NCI-H748 treated with DMSO at 0.1 percent for 48 hours (cell line): Measurements from ENCODE around the gene NPEPL1.

ENCODE experiments used
- DNase-seq: peaks from one replicate; lab custom pipeline; 2025; lab: John Stamatoyannopoulos, UW

NPEPL1 gene

DNA sequence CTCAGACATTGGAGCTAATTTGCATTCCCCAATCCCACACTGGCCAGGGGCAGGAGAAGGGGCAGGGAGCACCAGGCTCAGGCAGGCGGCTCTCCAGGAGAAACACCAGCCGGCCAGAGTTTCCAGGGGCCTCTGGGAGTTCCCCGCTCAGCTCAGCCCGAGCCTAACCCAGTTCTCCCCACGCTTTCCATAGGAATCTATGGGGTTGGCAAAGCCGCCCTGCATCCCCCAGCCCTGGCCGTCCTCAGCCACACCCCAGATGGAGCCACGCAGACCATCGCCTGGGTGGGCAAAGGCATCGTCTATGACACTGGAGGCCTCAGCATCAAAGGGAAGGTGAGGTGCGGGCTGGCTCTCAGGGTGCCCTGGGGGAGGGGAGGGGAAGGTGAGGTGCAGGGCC, 8.2 kb downstream of the NPEPL1 start:
- no peak for DNase-seq

DNA sequence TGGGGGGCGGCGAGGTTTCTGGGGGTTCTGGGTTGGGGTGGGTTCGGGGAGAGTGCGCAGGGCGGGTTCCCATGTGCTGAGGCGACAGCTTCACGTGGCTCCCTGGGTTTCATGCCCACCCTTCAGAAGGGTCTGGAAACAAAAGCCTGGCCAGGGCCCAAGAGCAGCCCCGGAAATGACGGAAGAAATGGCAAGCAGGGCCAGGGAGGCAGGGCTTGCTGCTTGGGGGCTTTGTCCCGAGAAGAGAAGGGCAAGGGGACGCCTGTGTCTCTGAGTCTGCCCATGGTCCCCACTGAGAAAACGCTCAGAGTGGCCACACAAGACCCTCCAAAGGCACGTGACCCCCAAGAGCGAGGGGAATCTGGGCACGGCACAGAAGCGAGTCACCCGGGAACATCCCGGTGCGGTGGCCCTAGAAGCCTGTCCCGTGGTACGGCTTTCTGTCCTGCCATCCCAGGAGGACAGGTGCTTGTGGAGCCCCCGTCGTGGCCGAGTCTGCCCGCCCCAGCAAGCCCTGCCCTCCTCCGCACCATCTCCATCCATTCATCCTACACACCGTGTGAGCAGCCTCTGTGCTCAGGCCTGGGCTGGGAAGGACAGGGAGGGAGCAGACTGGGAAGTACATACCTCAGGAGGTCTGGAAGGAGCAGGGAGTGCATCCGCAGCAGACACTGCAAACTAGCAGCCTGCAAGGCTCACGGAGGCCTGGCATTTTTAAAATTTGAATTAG, 9.0 kb downstream of the NPEPL1 start:
- no peak for DNase-seq

GRCh38 chr20:58702161-58702510, 9.5 kb downstream of the NPEPL1 start:
- DNase-seq = no peak

DNA sequence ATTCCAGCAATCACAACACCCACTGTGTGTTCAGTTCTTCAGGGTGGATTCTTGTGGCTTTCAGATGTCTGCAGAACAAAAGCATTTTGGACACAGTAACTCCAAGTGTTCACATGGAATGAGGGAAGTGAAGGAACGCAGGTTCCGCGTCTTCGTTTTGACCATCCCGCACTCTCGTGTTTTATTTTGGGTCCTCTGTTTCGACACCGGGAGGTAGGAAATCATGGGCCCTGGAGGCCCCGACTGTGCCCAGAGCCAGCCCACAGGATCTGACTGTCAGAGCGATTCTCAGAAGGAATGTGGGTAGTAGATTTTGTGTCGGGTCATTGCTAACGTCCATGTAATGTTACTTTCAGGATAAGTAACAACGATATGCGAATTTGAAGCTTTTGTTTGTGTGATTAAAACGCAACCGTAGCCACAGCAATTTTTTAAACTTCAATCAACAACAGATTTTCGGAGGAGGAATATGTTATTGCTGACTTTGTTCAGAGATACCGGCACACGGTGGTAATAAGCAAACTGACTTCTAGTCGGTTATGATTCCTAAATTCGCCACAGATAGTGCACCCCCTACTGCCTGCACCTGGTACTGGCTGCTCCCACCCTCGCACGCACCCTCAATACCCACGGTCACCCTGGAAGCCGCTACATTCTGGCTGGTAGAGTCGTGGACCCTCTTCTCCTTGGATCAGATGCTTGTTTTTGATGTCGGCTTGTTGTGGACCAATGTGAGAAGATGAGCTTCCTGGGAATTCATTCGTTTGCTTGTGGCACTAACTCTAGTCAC, 10.5 kb downstream of the NPEPL1 start:
- no peak for DNase-seq

DNA sequence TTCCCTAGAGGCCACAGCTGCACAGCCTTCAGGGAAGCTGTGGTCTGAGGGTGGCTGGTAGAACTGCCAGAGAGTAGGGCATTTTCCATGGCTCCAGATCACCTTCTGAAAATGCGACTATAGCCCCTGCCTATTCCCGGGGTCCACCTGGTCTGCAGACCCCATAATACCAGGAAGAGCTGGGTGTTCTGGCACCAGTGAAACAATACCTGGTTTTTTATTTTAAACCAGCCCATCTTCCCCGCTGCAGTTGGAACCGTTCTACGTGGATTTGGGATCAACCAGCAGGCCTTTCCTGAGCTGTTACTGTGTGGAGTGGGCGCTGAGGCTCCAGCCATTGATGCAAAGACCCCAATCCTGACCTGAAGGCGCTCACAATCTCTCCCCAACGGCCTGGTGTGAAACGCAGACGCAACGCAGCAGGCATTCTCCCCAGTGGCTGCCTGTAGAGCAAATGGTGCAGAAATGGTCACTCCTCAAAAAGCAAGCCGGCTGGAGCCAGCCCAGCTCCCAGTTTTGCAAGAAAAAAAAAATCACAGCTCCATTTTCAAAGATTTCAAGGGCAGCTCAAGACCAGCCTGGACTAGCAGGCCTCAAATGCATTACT, 11.3 kb downstream of the NPEPL1 start:
- no peak for DNase-seq

GRCh38 chr20:58705208-58705926, 12.8 kb downstream of the NPEPL1 start:
- no peak for DNase-seq

GRCh38 chr20:58706150-58706892, 13.7 kb downstream of the NPEPL1 start:
- no peak for DNase-seq

DNA sequence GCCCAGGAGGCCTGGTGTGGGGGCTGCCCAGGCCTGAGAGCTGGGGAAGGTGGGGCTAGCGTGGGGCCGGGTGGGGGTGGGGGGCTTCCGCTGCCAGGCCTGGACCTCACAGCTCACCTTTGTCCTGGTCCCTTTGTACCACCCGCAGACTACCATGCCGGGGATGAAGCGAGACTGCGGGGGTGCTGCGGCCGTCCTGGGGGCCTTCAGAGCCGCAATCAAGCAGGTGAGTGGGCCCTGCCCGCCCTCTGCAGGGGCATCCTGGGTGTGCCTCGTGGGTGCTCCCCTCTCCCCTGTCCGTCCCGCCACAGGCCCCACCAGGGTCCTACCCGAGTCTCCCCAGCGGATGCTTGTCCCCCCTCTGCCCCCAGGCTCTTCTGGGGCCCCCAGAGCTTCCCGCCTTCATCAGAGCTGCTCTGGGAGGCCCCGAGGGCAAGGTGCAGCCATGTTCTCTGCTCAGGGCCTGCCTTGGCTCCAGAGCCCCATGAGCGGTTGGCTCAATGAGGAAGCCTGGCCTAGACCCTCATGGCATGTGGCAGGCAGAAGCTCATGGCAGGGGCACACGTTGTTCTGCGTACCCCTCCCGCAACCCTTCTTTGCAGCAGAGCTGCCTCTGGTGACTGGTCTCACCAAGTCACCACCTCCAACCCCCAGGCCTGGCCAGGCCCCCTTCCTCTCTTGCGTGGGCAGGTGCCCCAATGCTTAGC, 14.5 kb downstream of the NPEPL1 start:
- no peak for DNase-seq

DNA sequence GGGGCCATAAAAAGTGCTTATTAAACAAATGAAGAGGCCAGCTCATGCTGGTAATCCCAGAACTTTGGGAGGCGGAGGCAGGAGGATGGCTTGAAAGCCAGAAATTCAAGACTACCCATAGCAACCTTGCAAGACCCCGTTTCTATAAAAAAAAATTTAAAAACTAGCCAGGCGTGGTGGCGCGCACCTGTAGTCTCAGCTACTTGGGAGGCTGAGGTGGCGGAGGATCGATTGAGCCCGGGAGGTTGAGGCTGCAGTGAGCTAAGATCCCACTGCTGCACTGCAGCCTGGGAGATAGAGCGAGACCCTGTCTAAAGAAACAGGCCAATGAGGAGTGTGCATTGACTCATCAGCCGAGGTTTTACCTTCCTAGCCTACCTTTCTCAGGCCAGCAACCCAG, 15.2 kb downstream of the NPEPL1 start:
- DNase-seq = no peak

- DNase-seq = no peak
These were observed 15.8 kb downstream of the NPEPL1 start for GRCh38 chr20:58708246-58708931.

- no peak for DNase-seq
These were observed 16.6 kb downstream of the NPEPL1 start for GRCh38 chr20:58709013-58709702.

GRCh38 chr20:58709703-58710039, 17.1 kb downstream of the NPEPL1 start:
- no peak for DNase-seq

DNA sequence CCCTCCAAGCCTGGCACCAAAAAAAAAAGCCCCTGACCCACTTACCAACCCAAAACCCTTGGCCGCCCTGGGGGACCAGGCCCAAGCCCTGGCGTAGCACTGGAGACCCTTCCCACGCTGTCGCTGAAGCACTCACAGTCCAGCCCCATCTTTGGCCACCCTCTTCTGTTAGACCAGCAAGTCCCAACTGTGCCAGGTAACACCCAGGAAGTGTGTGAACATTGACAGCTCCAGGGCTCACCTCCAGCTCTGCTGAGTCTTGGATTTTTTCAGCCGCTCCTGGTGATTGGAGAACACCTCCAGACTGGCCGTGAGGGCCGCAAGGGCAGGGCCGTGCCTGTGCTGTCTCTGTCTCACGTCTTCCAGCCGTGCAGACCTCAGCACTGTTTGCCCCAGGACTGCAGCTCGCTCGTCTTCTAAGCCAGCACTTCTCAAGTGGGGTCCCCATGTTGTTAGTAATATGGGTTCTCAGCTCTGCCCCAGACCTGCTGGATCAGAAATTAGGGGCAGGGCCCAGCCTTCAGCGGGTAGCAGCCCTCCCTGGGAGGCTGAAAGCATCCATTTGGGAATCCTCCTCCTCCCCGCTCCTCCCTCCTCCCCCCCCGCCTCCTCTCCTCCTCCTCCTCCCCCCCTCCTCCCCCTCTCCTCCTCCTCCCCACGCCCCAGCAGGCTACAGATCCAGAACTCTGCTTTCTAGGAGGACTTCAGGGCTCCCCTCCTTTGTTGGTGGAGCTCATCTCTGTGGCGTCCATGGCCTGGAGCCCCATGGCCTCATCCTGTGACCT, 18.1 kb downstream of the NPEPL1 start:
- DNase-seq = no peak

DNA sequence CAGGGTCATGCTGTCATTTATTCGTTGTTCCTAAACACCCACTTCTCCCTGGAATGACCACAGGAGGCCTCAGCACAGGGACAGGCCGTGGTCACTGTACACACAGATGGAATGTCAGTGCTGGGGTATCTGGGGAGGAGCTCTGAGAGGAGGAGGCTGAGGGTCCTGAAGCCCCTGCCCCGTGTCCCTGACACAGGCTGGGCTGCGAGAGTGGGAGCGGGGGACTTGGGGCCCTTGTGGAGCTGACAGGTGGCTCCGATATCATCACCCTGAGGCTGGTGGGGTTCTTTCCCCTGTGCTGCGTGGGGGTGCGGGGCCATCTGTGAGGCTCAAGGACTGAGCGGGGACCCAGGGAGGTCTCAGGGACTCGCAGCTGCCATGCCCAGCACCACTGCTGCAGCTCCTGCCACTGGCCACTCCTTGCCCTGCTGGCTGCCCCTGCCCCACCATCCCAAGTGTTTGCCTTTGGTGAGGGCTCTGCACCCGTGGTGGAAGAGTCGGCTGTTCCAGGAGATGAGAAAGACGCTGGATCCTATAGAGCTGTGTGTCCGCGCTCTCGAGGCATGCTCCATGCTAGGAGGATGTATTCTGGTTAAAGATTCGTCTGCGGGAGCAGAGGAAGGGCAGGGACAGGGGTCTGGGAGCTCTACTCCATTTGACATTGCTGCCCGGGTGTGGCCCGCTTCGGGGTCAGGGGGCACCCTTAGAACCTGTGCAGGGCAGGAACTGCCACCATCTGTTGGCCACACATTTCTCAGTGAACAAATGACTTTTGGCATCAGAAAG, 18.9 kb downstream of the NPEPL1 start:
- no peak for DNase-seq

- DNase-seq = no peak
These were observed 19.7 kb downstream of the NPEPL1 start for GRCh38 chr20:58712151-58712791.

DNA sequence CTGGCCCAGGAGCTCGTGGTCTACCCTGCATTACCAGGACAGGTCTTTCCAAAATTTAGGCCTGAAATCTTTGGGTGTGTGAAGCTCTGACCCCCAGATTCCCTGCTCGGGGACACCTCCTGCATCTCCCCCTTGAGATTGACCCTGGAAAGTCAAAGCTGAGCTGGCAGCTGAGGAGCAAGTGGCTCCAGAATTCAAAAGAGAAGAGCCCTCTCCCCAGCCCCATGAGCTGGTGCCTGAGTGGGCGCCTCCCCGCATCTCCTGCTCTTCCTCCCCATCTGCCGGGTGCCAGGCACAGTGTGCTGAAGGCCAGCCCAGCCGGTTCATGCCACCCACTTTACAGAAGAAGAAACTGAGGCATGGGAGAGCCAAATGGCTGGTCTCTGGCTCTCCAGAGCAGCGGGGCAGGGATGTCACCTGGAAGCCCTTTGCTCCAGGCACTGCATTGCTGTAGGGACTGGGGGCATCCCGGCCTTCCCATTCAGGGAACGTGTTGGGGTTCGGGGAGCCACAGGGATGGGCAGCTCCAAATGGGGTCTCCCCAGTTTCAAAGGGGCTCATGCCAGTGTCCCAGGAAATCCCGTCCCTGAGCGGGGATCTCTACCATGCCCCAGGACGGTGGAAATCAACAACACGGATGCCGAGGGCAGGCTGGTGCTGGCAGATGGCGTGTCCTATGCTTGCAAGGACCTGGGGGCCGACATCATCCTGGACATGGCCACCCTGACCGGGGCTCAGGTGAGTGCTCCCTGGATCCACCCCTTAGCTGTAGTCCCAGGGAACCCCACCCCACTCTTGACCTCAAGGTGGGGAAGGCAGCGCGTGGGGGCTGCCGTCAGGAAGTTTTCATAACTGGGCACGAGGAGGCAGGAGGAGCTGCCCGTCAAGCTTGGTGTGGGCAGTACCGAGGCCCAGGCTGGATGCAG, 20.5 kb downstream of the NPEPL1 start:
- no peak for DNase-seq

DNA sequence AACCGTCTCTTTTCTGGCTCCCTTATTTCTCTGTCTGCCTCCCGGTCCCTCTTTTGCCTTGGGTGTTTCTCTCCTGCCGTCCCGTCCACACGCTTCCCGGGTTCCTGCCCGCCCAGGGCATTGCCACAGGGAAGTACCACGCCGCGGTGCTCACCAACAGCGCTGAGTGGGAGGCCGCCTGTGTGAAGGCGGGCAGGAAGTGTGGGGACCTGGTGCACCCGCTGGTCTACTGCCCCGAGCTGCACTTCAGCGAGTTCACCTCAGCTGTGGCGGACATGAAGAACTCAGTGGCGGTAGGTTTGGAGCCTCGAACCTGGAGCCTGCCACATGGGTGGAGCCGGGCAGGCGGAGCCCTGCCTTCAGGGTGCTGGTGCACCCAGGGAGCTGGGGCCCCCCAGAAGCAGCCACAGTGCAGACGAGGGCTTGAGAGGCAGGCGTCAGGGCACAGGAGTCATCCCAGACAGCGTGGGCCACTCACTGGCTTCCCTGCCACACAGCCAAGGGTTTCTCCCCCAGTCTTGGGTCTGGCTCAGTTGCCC, 21.3 kb downstream of the NPEPL1 start:
- no peak for DNase-seq
